GM18909 (cell line): ENCODE results near the gene SLC35A3.

Experiments used
- ATAC-seq: cut with Tn5 transposase; IDR thresholded peaks from one replicate; pipeline ENCODE4 v1.9.1; 2021; ENCODE audit warnings: mild to moderate bottlenecking; ENCODE audit not compliant: unreplicated experiment, poor library complexity

Gene SLC35A3

GRCh38 chr1:100073531-100073930 is 103.7 kb downstream of the SLC35A3 start:
- no peak for ATAC-seq

GRCh38 chr1:100074604-100075395 is 105.0 kb downstream of the SLC35A3 start:
- no peak for ATAC-seq

- peak; percentile 52 for ATAC-seq
These were observed 106.0 kb downstream of the SLC35A3 start for GRCh38 chr1:100075773-100076172.

DNA sequence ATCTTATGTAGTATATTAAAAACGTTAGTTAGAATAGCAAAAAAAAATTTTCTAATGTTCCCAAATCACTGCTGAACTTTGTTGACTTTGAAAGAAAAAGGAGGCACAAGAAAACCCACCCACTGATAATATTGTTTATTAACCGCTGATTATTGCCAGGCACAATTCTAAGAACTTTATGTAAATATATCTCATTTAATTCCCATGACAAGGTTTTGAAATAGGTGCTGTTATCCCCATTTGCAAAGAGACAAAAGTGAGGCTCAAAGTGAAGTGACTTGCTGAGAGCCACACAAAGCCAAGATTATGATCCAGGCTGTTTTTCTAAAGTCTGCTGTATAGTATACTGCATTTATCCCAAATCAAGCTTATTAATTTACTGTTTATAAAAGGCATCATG is 106.5 kb downstream of the SLC35A3 start:
- ATAC-seq, result peak; percentile 6

DNA sequence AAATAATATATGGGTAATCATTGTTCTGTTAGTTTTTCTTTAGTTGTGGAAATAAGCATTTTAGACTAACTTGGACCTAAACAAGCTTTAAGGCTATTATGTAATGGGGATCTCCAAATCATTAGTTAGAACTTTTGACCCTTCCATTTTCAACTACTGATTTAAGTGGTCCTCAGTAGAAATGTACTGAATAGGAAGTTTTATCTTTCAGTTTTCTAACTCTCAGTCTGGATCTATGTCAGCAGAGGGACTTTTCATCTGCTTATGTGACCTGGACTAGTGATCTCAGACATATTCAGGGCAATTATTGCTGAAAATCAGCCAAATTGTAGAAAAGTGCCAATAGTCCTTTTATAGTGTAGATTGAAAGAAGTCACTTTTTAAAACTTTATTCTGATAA is 106.9 kb downstream of the SLC35A3 start:
- peak; percentile 73 for ATAC-seq

DNA sequence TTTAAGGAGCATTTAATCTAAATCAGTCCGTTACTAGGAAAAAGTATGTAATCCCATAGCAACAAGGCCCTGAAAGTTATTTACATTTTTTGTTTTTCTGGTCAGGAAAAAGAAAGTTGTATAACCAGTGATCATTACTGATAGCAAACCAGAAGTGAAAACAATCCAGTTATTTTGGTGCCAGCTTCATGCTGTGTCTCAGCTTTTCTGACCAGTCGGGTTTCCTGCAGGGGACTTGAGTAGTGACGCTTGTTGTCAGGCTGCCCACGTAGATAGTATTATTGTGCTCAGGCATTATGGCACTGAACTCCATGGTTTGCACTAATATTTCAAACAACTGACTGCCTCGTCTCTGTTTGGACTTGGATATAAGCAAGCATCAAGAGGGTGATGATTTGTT is 107.7 kb downstream of the SLC35A3 start:
- ATAC-seq, result peak; percentile 74

- no peak for ATAC-seq
These were observed 110.5 kb downstream of the SLC35A3 start for GRCh38 chr1:100080331-100080730.
